SK-N-DZ (cell line): ENCODE measurements around the gene UBE2N.

Experiments
- DNase-seq: peaks from one replicate; pipeline ENCODE4 v3.0.0-alpha.2; 2015; ENCODE audit warnings: low spot score

The UBE2N gene

GRCh38 chr12:93380480-93381121 is 61.1 kb downstream of the UBE2N start:
- peak; percentile 45 for DNase-seq

DNA sequence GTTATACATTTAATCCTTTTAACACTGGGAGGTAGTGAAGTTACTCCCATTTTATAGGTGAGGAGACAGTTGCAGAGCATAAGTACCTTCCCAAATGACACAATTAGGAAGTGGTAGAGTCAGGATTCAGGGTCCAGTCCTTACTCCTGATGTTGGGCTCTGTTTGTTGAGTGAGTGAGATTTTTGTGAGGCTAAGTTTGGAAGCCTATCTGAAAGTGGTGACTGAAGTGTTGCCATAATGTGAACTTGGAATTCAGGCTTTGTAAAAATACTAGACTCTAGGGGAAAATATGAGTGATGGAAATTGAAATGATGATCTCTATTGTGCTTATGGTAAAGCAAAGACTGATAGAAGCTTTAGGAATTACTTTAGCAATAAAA is 61.8 kb downstream of the UBE2N start:
- no peak for DNase-seq

DNA sequence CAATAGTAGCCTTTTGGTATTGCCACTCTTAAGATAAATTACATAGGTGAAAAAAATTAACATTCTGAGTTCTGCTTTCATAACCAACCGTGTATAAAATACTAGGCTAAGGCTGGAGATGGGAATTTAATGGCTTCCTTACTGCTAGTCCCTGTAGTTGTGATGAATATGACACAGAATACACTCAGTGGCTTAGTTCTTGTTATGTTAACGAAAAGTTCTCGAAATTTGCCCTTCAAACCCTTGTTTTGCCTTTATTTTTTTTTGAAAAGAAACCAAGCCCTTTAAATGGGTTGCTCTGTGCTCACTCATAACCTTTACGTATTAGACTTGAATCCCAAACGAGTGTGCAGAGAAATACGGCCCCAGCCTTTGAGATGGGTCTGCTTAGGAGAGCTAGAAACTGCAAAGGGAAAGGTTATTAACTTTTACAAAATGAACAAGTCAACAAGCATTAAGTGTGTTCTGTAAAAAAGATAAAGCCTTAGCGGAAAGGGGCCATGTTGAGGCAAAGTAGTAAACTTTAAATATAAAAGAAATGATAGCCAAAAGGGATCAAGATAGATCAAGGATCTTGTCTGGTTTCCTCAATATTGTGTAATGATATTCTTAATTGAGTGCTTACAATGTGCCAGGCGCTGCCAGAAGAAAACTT is 62.3 kb downstream of the UBE2N start:
- DNase-seq, result no peak

DNA sequence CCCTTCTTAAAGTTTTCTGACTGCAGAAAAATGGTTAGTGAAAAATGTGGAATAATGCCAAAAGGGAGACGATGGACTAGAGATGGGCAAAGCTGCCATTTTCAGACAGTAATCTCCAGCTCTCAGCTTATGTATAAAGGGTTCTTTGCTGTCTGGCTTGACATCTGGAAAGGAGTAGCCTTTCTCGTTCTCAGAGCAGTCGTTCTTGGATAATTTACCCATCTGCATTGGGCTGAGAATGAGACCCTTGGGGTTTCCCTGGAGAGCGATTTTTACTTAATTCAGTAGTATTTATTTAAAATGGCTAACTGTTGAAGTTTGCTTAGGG is 62.8 kb downstream of the UBE2N start:
- peak; percentile 32 for DNase-seq

DNA sequence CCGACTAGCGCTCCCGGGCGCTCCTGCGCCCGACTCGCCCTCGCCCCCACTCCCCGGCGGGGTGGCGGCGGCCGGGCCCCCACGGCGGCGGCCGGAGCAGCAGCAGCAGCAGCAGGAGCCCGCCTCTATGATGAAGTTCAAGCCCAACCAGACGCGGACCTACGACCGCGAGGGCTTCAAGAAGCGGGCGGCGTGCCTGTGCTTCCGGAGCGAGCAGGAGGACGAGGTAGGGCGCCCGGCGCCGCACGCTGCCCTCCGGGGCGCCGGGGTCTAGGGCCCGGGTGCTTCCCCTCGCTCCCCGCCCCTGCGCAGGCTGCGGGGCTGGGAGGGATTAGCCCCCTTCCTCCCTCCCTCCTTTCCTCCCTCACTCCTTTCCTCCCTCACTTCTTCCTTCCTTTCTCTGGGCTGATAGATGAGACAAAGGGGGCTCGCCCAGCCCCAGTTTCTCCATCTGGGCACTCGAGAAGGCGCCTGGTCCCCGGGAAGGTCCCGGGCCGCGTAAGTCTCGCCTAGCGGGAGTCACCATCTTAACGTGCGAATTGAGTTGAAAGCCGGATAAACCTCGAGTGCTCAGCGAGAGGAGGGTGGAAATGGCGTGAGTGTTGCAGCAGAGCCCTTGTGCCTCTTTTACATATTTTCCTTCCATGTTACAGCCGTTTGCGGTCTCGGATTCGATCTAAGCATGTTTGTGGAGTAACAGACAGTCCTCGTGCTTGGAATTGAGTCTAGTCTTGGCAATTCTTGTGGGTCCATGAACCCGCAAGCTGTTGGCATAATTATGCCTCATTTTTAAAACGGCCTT is 63.4 kb downstream of the UBE2N start:
- peak; percentile 60 for DNase-seq

DNA sequence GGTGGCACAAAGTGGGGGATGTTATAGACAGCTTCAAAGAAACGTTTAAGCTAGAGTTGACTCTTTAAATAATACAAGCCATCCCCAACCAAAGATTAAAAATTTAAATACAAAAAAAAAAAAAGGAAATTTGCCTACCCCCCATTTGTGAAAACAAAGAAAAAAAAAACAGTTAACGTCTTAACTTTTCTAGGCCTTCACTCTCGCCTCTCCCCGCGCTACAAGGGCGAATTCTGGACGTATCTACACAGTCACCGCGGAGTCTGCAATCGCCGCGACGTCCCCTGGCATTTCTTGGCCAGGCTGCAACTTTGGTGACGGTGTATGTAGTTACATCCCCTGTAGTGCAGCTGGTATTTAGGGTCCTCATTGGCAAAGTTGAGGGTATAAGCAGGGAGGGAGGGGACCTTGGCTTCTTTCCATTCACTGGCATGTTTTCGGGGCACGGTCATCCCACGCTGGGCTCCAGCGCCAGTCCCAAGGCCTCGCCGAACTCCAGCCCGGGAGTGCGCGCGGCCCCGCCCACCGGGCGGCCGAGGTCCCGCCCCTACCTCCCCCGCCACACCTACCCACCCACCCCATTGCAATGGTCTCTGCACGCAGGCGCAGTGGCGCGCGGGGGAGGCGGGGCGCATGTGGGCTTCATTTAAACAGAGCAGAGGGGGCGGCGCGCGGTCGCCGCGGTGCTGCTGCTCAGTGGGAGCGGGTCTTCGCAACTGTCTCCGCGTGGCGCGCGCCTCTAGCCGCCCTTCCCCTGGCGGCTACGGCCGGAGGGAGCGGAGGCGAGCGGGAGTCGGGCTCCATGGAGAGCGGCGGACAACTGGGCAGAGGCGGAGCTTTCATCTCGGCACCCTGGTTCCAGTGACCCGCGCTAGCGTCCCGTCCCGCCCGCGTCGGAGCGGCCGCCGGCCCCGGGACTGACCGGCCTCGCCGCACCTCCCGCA is 64.2 kb downstream of the UBE2N start, which contains the start of gene NUDT4:
NUDT4 (plus strand) TSS at position 674 of the 944 bp plus-strand sequence. CDS start 398 bp downstream, outside the sequence.
- DNase-seq, result peak; percentile 94

GRCh38 chr12:93376436-93377251 is 65.1 kb downstream of the UBE2N start:
- peak; percentile 32 for DNase-seq

DNA sequence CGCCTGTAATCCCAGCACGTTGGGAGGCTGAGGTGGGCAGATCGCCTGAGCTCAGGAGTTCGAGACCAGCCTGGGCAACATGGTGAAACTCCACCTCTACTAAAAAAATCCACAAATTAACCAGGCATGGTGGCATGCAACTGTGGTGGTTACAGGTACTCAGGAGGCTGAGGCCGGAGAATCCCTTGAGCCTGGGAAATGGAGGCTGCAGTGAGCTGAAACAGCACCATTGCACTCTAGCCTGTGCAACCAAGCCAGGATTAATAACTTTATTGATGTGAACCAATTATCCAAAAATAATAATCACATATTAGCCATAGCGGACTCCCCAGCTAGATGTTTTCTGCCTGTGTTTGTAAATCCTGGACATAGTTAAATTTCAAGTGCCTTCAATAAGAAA is 65.8 kb downstream of the UBE2N start:
- DNase-seq, result no peak

DNA sequence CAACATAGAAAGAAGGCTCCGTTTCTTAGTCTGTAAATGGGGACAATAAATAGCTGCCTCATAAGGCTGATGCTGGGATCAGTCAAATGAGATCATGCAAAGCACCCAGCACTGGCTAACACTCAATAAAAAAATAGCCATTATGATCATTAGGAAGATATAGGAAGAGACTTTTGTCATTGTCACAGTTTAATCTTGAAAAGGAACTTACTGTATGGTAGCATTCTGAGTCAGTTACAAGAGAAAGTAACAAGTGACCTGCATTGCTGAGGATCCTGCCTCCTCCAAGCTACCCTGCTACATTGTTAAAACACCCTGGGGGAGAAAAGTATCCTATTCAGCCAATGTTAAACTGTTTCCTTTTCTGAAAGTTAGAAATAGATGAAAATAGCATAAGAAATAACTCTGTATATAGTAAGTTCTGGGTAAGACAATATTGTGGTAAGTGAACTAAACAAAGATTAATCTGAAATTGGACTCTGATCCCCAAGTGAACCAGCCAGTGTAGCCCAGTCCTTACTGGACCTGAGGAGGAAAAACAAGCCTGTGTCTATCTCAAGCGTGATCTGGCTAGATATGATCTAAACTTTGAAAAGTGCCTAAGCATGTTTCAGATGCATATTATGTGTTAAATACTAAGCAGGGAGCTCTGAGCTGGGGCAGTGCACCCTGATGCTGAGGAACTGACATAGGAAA is 67.6 kb downstream of the UBE2N start:
- DNase-seq, result no peak

DNA sequence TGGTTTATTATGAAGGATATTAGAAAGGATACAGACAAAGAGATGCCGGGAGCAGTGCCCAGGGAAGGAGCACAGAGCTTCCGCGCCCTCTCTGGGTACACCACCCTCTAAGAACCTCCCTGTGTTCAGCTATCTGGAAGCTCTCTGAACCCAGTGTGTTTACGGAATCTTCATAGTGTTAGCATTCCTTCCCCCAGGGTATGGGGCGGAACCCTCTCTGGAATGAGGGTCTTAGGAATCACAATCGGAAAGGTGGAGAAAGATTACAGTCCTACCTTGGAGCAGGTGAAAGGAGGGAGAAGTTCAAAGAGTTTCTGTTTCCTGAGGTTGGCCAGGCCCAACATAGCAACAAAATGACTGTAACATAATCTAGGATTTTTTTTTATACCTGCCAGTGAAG is 70.8 kb downstream of the UBE2N start:
- no peak for DNase-seq

DNA sequence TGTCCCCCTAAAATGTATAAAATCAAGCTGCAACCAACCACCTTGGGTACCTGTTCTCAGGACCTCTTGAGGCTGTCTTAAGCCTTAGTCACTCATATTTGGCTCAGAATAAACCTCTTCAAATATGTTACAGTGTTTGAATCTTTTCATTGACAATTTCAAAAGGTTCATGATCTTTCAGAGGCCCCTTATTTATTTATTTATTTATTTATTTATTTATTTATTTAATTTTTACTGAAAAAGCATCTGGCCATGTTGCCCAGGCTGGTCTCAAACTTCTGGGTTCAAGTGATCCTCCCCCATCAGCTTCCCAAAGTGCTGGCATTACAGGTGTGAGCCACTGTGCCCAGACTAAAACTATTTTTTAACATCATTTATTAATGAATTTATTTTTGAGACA is 72.2 kb downstream of the UBE2N start:
- DNase-seq, result no peak

DNA sequence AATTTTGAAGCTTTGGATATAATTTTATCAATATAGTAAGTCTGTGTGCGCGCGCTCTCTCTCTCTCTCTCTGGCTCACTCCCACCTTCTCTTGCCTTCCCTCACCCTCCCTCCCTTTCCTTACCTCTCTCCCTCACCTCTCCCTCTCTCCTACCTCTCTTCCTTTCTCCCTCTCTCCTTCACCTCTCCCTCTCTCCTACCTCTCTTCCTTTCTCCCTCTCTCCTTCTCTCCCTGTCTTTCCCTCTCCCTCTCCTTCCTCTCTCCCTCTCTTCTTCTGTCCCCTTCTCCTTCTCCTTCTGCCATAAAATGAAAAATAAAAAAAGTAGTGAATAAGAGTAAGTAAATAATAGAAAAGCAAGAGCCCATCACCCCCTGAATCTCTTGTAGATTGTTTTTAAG is 73.0 kb downstream of the UBE2N start:
- DNase-seq, result no peak

- no peak for DNase-seq
Measured at GRCh38 chr12:93366422-93366821, 75.3 kb downstream of the UBE2N start.

GRCh38 chr12:93365616-93366405 is 75.9 kb downstream of the UBE2N start:
- no peak for DNase-seq

DNA sequence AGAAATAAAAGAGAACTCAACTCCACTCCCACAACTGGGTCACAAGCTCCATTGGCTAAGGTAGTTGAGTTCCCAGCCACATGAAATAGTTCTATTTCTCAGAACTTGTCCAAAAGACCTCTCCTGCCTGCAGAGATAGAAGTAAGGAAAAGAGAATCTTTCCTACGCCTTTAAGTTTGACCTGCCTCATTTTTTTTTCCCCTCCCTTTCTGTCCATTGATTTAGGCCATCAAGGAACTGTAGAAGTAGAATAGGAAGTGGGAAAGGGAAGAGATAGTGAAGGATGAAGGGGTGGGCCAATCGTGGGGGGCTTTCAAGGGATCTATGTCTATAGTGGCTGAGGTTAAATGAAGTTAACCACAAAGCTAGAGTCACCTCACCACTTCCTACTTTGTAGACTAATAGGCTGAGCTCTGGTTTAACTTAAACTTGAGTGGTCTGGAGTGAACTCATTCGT is 77.9 kb downstream of the UBE2N start:
- no peak for DNase-seq

- DNase-seq, result no peak
Measured at GRCh38 chr12:93361151-93361919, 80.4 kb downstream of the UBE2N start.

DNA sequence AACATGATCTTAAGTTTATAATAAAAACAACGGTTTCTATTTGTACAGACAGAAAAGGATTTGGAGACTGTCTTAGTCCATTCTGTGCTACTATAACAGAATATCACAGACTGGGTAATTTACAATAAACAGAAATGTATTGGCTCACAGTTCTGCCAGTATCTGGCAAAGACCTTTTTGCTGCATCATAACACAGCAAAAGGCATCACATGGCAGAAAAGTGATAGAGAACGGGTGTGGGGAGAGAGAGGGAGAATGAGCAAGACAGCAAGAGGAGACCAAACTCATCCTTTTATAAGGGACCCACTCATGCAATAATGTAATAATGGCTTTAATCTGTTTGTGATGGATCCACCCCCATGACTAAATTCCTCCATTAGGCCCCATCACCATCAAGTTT is 81.1 kb downstream of the UBE2N start:
- DNase-seq, result no peak

- no peak for DNase-seq
Measured at GRCh38 chr12:93358821-93359220, 82.9 kb downstream of the UBE2N start.
